Urothelium cell line (cell line): ENCODE results near the gene MANEAL.
"Not testable (repeated sequence)": the region's sequence is repeated elsewhere in the genome, so short reads cannot be mapped to it uniquely, and the experiment has no call there.

ENCODE experiments used
- DNase-seq: peaks from one replicate; pipeline ENCODE4 v3.0.0; 2011; ENCODE audit warnings: low spot score, mixed read lengths
- FAIRE-seq: peaks from 2 replicates; lab custom pipeline; 2011; peaks lifted over from hg19 to GRCh38; lab: Jason Lieb, UNC

Gene MANEAL

GRCh38 chr1:37793773-37794371 is at the start of gene MANEAL:
MANEAL (plus strand) TSS chr1:37793847; CDS start chr1:37794183, 336 bp downstream.
- FAIRE-seq (peak; percentile 74), DNase-seq (peak; percentile 81)

- FAIRE-seq (no peak), DNase-seq (no peak)
Measured at GRCh38 chr1:37746806-37747205, 46.8 kb upstream of the MANEAL start.

- DNase-seq = no peak
- no peak for FAIRE-seq
Measured at GRCh38 chr1:37748565-37748964, 45.1 kb upstream of the MANEAL start.

GRCh38 chr1:37752213-37752582 is 41.4 kb upstream of the MANEAL start:
- FAIRE-seq (no peak), DNase-seq (no peak)

GRCh38 chr1:37752583-37753471 is 40.8 kb upstream of the MANEAL start:
- FAIRE-seq (peak; percentile 81), DNase-seq (peak; percentile 87)

- no peak for DNase-seq
- FAIRE-seq = no peak
Measured at GRCh38 chr1:37753473-37754321, 40.0 kb upstream of the MANEAL start.

GRCh38 chr1:37755290-37755689 is 38.4 kb upstream of the MANEAL start:
- peak; percentile 82 for FAIRE-seq
- DNase-seq = peak; percentile 59

- FAIRE-seq (no peak), DNase-seq (no peak)
Measured at GRCh38 chr1:37755951-37756560, 37.6 kb upstream of the MANEAL start.

- DNase-seq (no peak), FAIRE-seq (no peak)
Measured at GRCh38 chr1:37759451-37759850, 34.2 kb upstream of the MANEAL start.

- DNase-seq (no peak), FAIRE-seq (no peak)
Measured at GRCh38 chr1:37761416-37762095, 32.1 kb upstream of the MANEAL start.

- DNase-seq = no peak
- FAIRE-seq = no peak
Measured at GRCh38 chr1:37762516-37762915, 31.1 kb upstream of the MANEAL start.

GRCh38 chr1:37763791-37764413 is 29.7 kb upstream of the MANEAL start:
- FAIRE-seq (no peak), DNase-seq (no peak)

GRCh38 chr1:37764414-37764825 is 29.2 kb upstream of the MANEAL start:
- FAIRE-seq = no peak

GRCh38 chr1:37764888-37765441 is 28.7 kb upstream of the MANEAL start, which contains the start of gene EPHA10:
EPHA10 (minus strand) TSS chr1:37765120; CDS start chr1:37765066, 54 bp downstream.
- DNase-seq = no peak
- FAIRE-seq = no peak

More at GRCh38 chr1:37764414-37764825, 29.2 kb upstream of the MANEAL start:
- DNase-seq = peak; percentile 67

GRCh38 chr1:37765916-37766664 is 27.6 kb upstream of the MANEAL start:
- FAIRE-seq (no peak), DNase-seq (no peak)

- FAIRE-seq (no peak), DNase-seq (no peak)
Measured at GRCh38 chr1:37767488-37767887, 26.2 kb upstream of the MANEAL start.

- FAIRE-seq, DNase-seq: not testable (repeated sequence)
Measured at GRCh38 chr1:37771440-37771839, 22.2 kb upstream of the MANEAL start.

- DNase-seq (no peak), FAIRE-seq (no peak)
Measured at GRCh38 chr1:37776946-37777516, 16.6 kb upstream of the MANEAL start.
